Measurements from ENCODE around the gene RREB1.

The RREB1 gene

DNA sequence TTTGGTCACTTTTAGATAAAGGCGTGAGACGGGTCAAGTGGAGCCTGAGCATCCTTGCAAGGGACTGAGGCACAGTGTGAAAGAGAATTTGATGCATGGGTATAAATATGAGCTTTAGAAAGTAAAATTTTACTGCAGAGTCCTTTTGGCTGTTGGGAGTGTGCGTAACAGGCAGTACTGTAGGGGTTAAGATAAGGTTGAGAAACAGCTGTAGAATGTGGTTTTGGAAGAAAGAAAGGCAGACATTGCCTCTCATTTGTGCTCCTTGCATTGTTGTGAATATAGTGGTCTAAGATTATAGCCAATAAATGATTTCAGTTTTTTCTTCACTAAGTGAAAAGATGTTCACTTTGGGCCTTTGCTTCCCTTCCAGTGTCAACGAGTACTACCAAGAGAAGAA lies 73.0 kb downstream of the RREB1 start:
- H3K27me3 ChIP-seq (replicated peaks), result no peaks in the 10 kb centered on the region
- no peak overlapping the region for H3K27ac ChIP-seq
- H3K4me3 ChIP-seq (ENCODE audit: low read depth, low read length), result no peak overlapping the region
- peaks cover 37% of the 10 kb centered on the region for H3K36me3 ChIP-seq (replicated peaks)
- DNase-seq, result no peak
- TF ChIP-seq, protein P1, sequence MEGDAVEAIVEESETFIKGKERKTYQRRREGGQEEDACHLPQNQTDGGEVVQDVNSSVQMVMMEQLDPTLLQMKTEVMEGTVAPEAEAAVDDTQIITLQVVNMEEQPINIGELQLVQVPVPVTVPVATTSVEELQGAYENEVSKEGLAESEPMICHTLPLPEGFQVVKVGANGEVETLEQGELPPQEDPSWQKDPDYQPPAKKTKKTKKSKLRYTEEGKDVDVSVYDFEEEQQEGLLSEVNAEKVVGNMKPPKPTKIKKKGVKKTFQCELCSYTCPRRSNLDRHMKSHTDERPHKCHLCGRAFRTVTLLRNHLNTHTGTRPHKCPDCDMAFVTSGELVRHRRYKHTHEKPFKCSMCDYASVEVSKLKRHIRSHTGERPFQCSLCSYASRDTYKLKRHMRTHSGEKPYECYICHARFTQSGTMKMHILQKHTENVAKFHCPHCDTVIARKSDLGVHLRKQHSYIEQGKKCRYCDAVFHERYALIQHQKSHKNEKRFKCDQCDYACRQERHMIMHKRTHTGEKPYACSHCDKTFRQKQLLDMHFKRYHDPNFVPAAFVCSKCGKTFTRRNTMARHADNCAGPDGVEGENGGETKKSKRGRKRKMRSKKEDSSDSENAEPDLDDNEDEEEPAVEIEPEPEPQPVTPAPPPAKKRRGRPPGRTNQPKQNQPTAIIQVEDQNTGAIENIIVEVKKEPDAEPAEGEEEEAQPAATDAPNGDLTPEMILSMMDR (IDR thresholded peaks at IDR 0.05; ENCODE audit: low read depth, low read length, missing control alignments), result no peak
- in situ Hi-C loops (cut with HindIII; ENCODE audit: low pct_ligation_motif_present, low sequenced_read_pairs), result no loop called here

- H3K36me3 ChIP-seq (replicated peaks), result peaks cover 46% of the 10 kb centered on the region
- no peak overlapping the region for H3K27ac ChIP-seq
- DNase-seq, result no peak
- H3K27me3 ChIP-seq (replicated peaks), result no peaks in the 10 kb centered on the region
- TF ChIP-seq, protein P1 (IDR thresholded peaks at IDR 0.05; ENCODE audit: low read depth, low read length, missing control alignments), result no peak
- H3K4me3 ChIP-seq (ENCODE audit: low read depth, low read length), result no peak overlapping the region
- in situ Hi-C loops (cut with HindIII; ENCODE audit: low pct_ligation_motif_present, low sequenced_read_pairs), result no loop called here
Measured at GRCh38 chr6:7183707-7184106, 75.9 kb downstream of the RREB1 start.

- H3K4me3 ChIP-seq (ENCODE audit: low read depth, low read length), result no peak overlapping the region
- peaks cover 52% of the 10 kb centered on the region for H3K36me3 ChIP-seq (replicated peaks)
- in situ Hi-C loops (cut with HindIII; ENCODE audit: low pct_ligation_motif_present, low sequenced_read_pairs), result no loop called here
- no peak for DNase-seq
- TF ChIP-seq, protein P1 (IDR thresholded peaks at IDR 0.05; ENCODE audit: low read depth, low read length, missing control alignments), result no peak
- H3K27me3 ChIP-seq (replicated peaks), result no peaks in the 10 kb centered on the region
- no peak overlapping the region for H3K27ac ChIP-seq
Measured at GRCh38 chr6:7184502-7184901, 76.7 kb downstream of the RREB1 start.

DNA sequence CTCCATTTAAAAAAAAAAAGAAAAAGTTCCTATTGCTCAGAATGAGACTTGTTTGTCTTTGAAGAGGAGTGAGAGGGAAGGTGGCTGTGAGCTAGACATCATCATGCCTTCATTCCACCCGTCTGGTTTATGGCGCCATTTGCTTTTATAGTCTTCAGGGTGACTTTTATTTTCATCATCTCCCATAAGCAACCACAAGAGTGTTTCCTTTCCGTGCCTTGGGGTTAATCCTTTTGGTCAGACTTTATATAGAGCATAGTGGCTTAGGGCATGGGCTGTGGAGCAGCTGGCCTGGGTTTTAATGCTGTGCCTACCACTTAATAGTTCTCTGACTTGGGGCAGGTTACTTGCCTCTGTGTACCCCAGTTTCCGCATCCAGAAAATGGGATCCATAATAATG lies 77.8 kb downstream of the RREB1 start:
- DNase-seq, result no peak
- Histone ChIP-seq H3K4me3 (ENCODE audit: low read depth, low read length) (no peak overlapping the region), H3K27me3 (replicated peaks) (no peaks in the 10 kb centered on the region), H3K27ac (no peak overlapping the region), H3K36me3 (replicated peaks) (peaks cover 54% of the 10 kb centered on the region)
- TF ChIP-seq, protein P1 (IDR thresholded peaks at IDR 0.05; ENCODE audit: low read depth, low read length, missing control alignments), result no peak
- in situ Hi-C loops (cut with HindIII; ENCODE audit: low pct_ligation_motif_present, low sequenced_read_pairs), result no loop called here

- H3K36me3 ChIP-seq (replicated peaks), result peaks cover 33% of the 10 kb centered on the region
- DNase-seq, result no peak
- in situ Hi-C loops (cut with HindIII; ENCODE audit: low pct_ligation_motif_present, low sequenced_read_pairs), result no loop called here
Measured at GRCh38 chr6:7188492-7188891, 80.7 kb downstream of the RREB1 start.

More at GRCh38 chr6:7188492-7188891, 80.7 kb downstream of the RREB1 start:
- H3K4me3 ChIP-seq (ENCODE audit: low read depth, low read length), result no peak overlapping the region
- TF ChIP-seq, protein P1 (IDR thresholded peaks at IDR 0.05; ENCODE audit: low read depth, low read length, missing control alignments), result no peak
- no peak overlapping the region for H3K27ac ChIP-seq
- H3K27me3 ChIP-seq (replicated peaks), result no peaks in the 10 kb centered on the region
